ENCODE results near the gene TSPAN14.
"Not testable (repeated sequence)": the region's sequence is repeated elsewhere in the genome, so short reads cannot be mapped to it uniquely, and the experiment has no call there.

Gene TSPAN14

GRCh38 chr10:80530251-80530650 is 76.1 kb downstream of the TSPAN14 start:
- peak; percentile 15 for DNase-seq

GRCh38 chr10:80530816-80531215 is 76.7 kb downstream of the TSPAN14 start:
- no peak for DNase-seq

GRCh38 chr10:80532571-80532970 is 78.5 kb downstream of the TSPAN14 start:
- DNase-seq = no peak

- DNase-seq = not testable (repeated sequence)
Observed at GRCh38 chr10:80534059-80534458, 79.9 kb downstream of the TSPAN14 start.

- not testable (repeated sequence) for DNase-seq
Observed at GRCh38 chr10:80534646-80535045, 80.5 kb downstream of the TSPAN14 start.

- peak; percentile 67 for DNase-seq
Observed at GRCh38 chr10:80535671-80536360, 81.7 kb downstream of the TSPAN14 start.

- DNase-seq = no peak
Observed at GRCh38 chr10:80536361-80536835, 82.3 kb downstream of the TSPAN14 start.

GRCh38 chr10:80537086-80537735 is 83.1 kb downstream of the TSPAN14 start:
- DNase-seq = no peak

- no peak for DNase-seq
Observed at GRCh38 chr10:80537736-80538480, 83.8 kb downstream of the TSPAN14 start, which contains the start of gene SH2D4B. SH2D4B (plus strand) TSS chr10:80537902; CDS start chr10:80538332, 430 bp downstream.

- DNase-seq = no peak
Observed at GRCh38 chr10:80538481-80539185, 84.5 kb downstream of the TSPAN14 start.

- DNase-seq = no peak
Observed at GRCh38 chr10:80539421-80540031, 85.4 kb downstream of the TSPAN14 start.

- no peak for DNase-seq
Observed at GRCh38 chr10:80540136-80540535, 86.0 kb downstream of the TSPAN14 start.

GRCh38 chr10:80540618-80540980 is 86.5 kb downstream of the TSPAN14 start:
- DNase-seq = no peak

GRCh38 chr10:80540981-80541750 is 87.1 kb downstream of the TSPAN14 start:
- no peak for DNase-seq

- DNase-seq = no peak
Observed at GRCh38 chr10:80542053-80542452, 87.9 kb downstream of the TSPAN14 start.

- DNase-seq = no peak
Observed at GRCh38 chr10:80542652-80543318, 88.7 kb downstream of the TSPAN14 start.

- DNase-seq = not testable (repeated sequence)
Observed at GRCh38 chr10:80543319-80543672, 89.2 kb downstream of the TSPAN14 start.

GRCh38 chr10:80544316-80544953 is 90.3 kb downstream of the TSPAN14 start:
- no peak for DNase-seq

- DNase-seq = no peak
Observed at GRCh38 chr10:80545258-80545881, 91.3 kb downstream of the TSPAN14 start.

- no peak for DNase-seq
Observed at GRCh38 chr10:80552151-80552646, 98.1 kb downstream of the TSPAN14 start.

All from RPMI8226 (cell line).